HG02852 (cell line): ENCODE results near the gene GRM6.

Experiments
- ATAC-seq: cut with Tn5 transposase; IDR thresholded peaks from one replicate; pipeline ENCODE4 v1.9.1; 2021; ENCODE audit warnings: mild to moderate bottlenecking, moderate library complexity; ENCODE audit not compliant: unreplicated experiment

Gene GRM6

DNA sequence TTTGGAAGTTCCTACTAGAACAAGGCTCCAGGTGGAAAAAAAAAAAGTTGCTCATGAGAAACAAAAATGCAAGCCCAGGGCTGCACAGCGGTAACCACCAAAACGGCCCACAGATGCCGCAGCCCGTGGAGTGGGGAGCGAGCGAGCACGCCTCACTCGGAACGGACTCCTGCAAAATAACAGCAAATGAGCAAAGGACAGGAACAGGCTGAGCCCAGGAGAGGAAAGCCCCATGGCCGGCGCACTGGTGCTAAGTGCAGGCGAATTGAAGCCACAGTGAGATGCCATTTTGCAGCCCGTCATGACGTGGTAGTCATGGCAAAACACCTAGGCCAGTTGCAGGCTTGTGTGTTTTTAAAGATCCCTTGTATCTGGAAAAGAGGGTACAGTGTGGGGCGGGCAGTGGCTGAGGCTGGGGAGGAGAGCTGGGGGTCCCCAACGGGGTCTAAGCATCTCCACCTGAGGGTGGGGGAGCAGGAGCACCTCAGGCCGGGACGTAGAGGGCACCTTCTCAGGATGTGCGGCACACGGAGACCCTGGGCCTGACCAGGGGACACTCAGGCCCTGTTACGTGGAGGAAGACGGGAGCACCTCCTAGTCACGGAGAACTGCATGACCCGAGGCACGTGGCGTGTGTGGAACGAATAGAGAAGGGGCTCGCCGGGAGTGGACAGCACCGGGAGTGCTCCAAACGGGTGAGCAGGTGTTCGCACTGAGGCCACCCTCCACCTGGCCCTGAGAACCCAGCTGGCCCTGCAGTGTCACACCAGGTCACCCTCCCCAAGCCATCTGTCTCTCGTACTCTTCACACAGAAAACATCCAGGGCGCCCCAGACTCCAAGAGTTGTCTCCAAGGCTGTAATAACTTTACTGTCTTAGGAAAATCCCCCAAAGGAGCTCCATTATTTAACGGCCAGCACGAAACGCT is 10.7 kb downstream of the GRM6 start:
- no peak for ATAC-seq

DNA sequence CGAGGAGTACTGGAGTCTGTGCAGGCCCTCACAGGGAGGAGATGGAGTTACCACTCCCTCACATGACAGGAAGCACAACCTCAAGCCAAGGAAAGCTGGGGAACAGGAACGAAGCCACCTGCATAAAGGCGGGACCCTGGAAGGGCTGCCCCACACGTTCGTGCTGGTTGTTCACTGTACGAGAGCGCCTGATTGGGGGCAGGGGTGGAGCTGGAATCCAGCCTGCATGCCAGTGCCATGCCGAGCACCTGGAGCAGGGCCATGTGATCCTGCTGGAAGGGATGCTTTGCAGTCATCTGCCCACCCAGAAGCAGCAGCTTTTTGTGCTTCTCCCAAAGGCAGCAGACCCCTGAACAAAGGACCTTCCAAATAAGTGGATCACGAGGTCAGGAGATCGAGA is 11.4 kb downstream of the GRM6 start:
- ATAC-seq, result no peak

DNA sequence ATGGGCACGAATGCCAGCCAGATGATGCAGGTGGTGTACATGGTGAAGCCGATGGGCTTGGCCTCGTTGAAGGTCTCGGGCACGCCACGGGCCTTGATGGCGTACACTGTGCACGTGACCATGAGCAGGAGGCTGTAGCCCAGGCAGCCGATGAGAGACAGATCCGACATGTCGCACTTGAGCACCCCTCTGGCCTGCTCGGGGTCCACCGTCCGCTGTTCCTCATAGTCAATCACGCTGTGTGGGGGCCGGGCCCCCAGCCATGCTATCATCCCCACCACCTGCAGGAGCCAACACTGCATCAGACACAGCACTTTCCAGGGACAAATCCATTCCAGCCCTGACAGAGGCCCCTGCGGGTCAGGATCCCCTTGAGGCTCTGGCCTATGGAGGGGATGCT is 12.2 kb downstream of the GRM6 start:
- ATAC-seq, result no peak

DNA sequence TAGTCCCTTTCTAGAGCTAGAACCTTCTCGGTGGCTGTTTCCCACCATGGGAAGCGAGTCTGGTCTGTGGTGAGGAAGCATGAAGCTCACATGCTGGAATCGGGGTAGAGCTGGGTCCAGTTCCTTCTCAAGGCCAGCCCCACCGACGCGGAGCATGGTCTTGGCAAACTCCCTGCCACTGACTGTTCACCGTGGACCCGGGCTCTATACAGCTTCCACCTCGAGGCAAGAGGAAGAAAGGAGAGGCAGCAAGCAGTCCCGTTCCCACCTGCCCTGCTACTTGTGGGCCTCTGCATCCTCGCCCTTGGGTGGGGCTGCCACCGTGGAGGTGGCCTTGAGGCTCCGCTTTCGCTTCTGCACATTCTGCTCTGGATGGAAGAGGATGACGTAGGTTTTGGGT is 13.7 kb downstream of the GRM6 start:
- ATAC-seq, result no peak

DNA sequence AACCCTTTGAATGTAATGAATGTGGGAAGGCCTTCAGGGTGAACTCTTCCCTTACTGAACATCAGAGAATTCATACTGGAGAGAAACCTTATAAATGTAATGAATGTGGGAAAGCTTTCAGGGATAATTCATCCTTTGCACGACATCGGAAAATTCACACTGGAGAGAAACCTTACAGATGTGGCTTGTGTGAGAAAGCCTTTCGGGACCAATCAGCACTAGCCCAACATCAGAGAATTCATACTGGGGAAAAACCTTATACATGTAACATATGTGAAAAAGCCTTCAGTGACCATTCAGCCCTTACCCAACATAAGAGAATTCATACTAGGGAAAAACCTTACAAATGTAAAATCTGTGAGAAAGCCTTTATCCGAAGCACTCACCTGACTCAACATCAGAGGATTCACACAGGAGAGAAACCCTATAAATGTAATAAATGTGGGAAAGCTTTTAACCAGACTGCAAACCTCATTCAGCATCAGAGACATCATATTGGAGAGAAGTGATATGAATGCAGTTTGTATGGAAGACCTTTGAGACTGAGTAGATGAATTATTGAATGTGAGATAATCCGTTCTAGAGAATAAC is 29.6 kb downstream of the GRM6 start:
- no peak for ATAC-seq

DNA sequence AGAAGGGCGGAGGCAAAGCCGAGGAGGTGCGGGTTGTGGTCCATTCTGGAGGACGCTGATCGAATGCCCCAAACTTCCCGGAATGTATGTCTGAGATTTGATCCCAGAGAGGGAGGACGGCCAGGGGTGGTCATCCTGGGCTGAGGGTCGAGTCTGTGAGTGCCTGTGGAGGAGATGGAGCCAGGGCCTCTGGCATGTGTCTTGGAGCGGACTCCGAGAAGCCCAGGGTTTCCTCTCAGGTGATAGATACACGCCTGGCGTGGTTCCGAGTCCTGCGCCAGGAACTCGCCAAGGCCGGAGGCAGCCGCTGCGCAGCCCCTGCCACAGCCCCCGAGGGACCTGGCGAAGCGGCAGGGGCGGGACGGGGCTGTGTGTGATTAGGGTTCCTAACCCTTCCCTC is 53.8 kb downstream of the GRM6 start:
- no peak for ATAC-seq

DNA sequence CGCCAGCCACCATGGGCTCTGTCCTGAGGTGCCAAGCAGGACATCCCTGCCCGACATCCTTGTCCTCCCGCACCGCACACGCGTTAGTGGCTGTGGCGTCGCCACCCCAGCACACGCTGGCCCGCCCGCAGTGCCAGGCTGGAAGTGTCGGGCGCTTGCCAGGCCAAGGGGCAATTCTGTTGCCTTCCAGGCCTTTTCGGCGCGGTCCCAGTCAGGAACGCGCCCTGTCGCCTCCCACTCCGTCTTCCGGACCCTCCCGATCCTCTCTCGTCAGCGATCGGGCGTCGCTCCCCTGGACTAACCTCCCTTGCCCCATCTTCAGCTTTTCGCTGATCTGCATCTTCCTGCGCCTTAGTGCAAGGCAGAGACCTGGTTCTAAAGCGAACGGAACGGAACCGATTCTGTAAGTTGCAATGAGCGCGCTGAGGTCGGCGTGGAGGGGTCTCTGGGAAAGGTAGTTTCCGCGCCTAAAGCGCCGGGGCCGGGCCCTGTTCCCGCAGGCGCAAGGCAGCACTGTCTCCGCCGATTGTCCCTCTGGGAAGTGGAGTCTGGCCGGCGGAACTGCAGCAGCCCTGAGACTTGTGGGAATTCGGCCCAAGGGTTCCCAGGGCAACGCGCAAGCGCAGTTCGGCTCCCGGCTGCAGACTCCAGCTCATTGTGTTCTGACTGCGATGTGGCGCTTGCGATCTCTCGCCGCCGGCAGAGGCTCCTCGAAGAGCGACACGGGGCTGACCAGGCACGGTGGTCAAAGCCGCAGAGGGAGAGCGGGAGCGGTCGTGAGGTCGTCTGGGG is 54.4 kb downstream of the GRM6 start, which contains the start of gene ZNF454:
TSS of gene ZNF454 (plus strand) at position 630 of the 792 bp plus-strand sequence. CDS start 1,594 bp downstream, outside the sequence.
- no peak for ATAC-seq

DNA sequence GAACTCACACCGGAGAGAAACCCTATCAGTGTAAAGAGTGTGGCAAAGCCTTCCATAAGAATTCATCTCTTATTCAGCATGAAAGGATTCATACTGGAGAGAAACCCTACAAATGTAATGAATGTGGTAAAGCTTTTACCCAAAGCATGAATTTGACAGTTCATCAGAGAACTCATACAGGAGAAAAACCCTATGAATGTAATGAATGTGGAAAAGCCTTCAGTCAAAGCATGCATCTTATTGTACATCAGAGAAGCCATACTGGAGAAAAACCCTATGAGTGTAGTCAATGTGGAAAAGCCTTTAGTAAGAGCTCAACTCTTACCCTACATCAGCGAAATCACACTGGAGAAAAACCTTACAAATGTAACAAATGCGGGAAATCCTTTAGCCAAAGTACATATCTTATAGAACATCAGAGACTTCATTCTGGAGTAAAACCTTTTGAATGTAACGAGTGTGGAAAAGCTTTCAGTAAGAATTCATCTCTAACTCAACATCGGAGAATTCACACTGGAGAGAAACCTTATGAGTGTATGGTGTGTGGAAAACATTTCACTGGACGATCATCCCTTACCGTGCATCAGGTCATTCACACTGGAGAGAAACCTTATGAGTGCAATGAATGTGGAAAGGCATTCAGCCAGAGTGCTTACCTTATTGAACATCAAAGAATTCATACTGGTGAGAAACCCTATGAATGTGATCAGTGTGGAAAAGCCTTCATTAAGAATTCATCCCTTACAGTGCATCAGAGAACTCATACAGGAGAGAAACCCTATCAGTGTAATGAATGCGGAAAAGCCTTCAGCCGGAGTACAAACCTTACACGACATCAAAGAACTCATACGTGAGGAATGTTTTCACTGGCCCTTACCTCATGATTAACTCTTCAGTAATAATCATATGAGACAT is 63.0 kb downstream of the GRM6 start:
- ATAC-seq, result no peak
